ENCODE results near the gene IRX1. TPM values are rescaled to one million over a fixed set of nuclear protein-coding genes. Genes with fewer than 3 reads are reported as not detected.

Gene IRX1
- total and polyA plus RNA-seq, 2 of the 8 experiments (the other 6 are each of a cell fraction or from before 2014, with no cell fraction given), result 2.6 to 3.9 TPM

GRCh38 chr5:3592298-3592697 is 3.3 kb upstream of the IRX1 start (continued):
- TF ChIP-seq KDM4A (IDR thresholded peaks at IDR 0.05; ENCODE audit: low read depth, low read length, severe bottlenecking), result peak; percentile 76
- no peak for TF ChIP-seq TAF1 (IDR thresholded peaks at IDR 0.05; ENCODE audit: low read depth, low read length)
- TF ChIP-seq ATF3 (IDR thresholded peaks at IDR 0.05; ENCODE audit: insufficient read depth, low read depth, low read length), result no peak
- TF ChIP-seq SIX5 (IDR thresholded peaks at IDR 0.05; ENCODE audit: low read depth, low read length), result no peak
- peak; percentile 77 for TF ChIP-seq SP1 (IDR thresholded peaks at IDR 0.05; ENCODE audit: low read depth, low read length)
- TF ChIP-seq E2F6 (IDR thresholded peaks at IDR 0.05), result peak; percentile 98
- no peak for TF ChIP-seq ATF2 (IDR thresholded peaks at IDR 0.05; ENCODE audit: low read length)
- TF ChIP-seq RAD21 (IDR thresholded peaks at IDR 0.05 in 1 of 2, conservative IDR thresholded peaks at IDR 0.05 in 1 of 2; ENCODE audit: low read depth in 2 of 2, low read length in 2 of 2), result peak in 1 of 2 experiments; percentile 41; a peak in 1 of 4 replicates
- TF ChIP-seq HDAC2 (IDR thresholded peaks at IDR 0.05; ENCODE audit: borderline replicate concordance in 1 of 2, low read depth in 2 of 2, low read length in 2 of 2), result 0 out of 4 replicates have a peak, but pooled peaks of 1 of the 2 experiments have one; percentile 53
- peak; percentile 98 for TF ChIP-seq MAX (IDR thresholded peaks at IDR 0.05)
- TF ChIP-seq GABPA (IDR thresholded peaks at IDR 0.05; ENCODE audit: borderline replicate concordance, insufficient read depth, low read length), result no peak; the same call in 1 of the 2 replicates
- TF ChIP-seq POLR2AphosphoS5 (IDR thresholded peaks at IDR 0.05; ENCODE audit: low read depth, low read length), result no peak
- TF ChIP-seq BRCA1 (IDR thresholded peaks at IDR 0.05; ENCODE audit: low read depth, low read length), result no peak
- TF ChIP-seq GTF2F1 (IDR thresholded peaks at IDR 0.05; ENCODE audit: borderline replicate concordance, low read depth, low read length), result no peak
